Activated T-cell treated with anti-CD3 and anti-CD28 coated beads for 1 hour (primary cell): Measurements from ENCODE around the gene MACF1.
"Not testable (repeated sequence)": the region's sequence is repeated elsewhere in the genome, so short reads cannot be mapped to it uniquely, and the experiment has no call there.

Experiments used
- DNase-seq: peaks from one replicate; pipeline ENCODE4 v3.0.0-alpha.2; 2020; ENCODE audit warnings: low read depth

MACF1 gene

GRCh38 chr1:39492118-39493042, 287.9 kb downstream of the MACF1 start:
- DNase-seq = not testable (repeated sequence)

DNA sequence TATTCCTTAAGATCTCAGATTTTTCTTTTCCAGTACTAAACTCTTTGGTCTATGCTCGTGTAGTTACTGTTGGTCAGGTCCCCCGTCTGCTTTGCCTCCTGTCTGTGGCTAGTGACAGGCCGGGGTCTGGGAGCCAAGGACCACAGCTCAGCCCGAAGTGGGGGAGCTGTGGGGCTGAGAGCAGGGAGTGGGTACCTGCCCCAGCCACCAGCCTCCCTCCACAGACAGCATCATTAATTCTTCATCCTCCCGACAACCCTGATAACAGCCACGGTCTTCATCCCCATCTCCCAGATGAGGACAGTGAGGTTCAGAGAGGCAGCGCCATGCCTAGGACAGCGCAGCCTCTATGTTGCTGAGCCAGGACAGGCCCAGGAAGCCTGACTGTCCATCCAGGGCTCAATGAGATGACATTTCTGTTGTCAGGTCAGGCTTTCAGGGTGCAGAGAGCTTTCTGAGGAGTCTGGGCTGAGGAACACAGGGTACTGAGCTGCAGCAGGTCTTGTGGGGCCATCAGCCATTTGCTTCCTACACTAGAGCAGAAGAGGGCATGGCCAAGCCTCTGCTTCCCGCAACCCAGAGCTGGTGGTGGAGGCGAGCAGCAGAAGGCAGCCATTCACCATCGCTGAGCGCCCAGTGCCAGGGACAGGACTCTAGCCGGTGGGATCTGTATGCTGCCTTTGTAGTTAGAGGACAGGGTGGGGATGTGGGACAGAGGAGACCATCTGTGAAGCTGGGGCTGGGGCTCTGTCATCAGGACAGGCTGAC, 288.7 kb downstream of the MACF1 start:
- not testable (repeated sequence) for DNase-seq

DNA sequence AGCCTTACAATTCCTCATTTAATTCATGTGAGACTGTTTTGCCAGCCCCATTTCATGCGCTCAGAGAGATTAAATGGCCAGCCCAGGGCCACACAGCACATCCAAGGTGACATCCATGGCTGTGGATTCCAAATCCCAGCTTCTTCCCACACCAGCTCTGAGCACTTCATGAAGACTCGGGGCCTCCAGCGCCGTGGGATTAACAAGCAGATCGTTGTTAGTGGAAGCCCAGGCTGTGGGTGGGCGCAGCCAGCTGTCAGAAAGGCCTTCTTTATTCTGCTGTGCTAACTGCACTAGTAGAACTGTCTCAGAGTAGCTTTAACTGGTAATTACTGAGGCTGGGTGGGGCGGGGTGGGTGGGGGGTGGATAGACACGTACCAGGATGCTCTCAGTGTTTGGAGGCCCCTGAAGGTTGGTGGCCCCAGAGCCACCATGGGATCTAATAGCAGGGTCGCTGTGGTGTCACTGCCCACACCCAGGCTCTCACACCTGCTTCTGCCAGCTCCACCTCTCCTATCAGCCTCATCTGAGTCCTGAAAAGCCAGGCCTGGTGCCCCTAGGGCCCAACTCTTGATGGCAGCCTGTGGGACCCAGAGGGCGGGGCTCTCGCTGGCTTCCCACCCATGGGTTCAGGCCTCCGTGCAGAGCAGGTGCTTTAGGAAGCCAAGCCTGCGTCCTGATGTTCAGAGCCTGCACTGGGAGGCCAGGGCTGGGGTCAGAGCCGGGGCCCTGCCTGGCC, 290.3 kb downstream of the MACF1 start:
- DNase-seq = no peak

GRCh38 chr1:39496520-39496919, 292.0 kb downstream of the MACF1 start:
- DNase-seq = not testable (repeated sequence)

- no peak for DNase-seq
These were observed 293.1 kb downstream of the MACF1 start for GRCh38 chr1:39497585-39497984.

- DNase-seq = not testable (repeated sequence)
These were observed 293.7 kb downstream of the MACF1 start for GRCh38 chr1:39498096-39498710.

DNA sequence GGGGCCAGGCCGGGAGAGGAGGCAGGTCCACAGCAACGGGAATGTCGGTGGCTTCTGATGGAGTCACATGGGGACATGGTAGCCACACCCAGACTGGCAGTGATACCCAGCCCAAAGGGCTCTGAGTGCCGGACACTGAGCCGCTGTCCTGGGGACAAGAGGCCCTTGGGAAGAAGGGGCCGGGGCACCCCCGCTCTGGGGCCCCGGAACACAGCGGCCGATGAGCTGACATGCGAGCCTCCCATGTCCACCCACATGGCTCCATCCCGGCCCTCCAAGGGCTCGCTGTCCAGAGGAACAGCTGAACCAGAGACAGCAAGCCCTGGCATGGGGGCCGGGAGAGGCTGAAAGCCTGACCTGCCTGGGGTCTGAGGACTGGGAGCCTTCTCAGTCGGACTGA, 294.3 kb downstream of the MACF1 start:
- not testable (repeated sequence) for DNase-seq

DNA sequence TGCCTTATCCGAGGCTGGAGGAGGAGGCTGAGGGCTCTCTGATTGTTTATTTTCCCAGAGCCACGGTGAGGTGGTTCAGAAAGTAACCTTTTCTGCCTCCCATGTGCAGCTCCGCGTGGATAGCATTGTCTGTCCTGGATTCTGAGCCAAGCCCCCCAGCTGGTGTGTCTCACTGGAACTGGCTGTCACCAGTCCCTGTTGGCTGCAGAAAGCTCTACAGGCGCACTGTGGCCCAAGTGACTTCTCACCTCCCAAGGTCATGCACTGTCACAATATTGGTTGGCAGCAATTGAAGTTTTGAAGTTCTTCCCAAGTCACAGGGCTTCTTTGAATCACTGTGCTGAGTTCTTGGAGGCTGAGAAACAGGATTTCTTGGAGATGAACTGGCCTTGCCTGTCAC, 295.2 kb downstream of the MACF1 start:
- no peak for DNase-seq

- no peak for DNase-seq
These were observed 296.4 kb downstream of the MACF1 start for GRCh38 chr1:39500862-39501389.

DNA sequence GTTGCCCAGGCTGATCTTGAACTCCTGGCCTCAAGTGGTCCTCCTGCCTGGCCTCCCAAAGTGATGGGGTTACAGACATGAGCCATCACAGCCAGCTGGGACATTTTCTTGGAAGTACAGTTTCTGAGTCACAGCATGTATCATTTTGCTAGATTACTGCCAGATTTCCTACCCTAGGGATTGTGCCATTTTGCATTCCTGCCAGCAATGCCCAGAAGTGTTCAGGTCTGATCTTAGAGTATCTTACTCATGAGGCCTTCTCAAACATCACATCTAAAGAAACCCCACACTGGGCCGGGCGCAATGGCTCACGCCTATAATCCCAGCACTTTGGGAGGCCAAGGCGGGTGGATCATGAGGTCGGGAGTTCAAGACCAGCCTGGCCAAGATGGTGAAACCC, 297.2 kb downstream of the MACF1 start:
- no peak for DNase-seq

- not testable (repeated sequence) for DNase-seq
These were observed 299.9 kb downstream of the MACF1 start for GRCh38 chr1:39504436-39504835.

GRCh38 chr1:39505289-39505688, 300.8 kb downstream of the MACF1 start:
- no peak for DNase-seq

DNA sequence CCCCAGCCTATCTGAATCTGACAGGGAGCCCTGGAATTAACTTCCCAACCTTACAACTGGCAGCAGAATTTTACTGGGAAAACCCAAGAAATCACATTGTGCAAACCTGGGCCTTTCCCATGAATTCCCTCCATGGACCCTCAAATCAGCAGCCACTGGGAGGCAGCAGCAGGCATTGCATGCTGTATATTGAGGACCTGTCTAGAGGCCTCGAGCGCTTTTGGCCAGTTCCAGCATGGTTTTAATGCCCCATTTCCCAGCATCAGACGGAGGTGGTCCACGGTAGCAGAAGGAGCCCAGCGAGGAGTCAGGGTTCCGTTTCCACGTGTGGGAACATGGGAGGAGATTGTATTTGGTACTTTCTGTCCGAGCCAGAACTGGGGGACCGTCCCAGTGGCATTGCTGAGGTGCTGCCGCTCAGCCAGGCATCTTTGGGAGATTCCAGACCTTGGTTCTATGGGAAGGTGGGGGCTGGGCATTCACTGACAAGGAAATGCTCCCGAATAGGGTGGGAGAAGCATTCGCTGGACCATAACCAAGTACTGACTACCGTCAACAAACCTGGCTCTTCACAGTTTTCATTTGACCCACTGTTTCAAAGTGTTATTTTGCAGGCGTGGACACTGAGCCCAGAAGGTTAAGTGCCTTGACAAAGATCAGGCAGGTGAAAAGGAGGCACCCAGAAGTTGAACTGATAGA, 302.9 kb downstream of the MACF1 start:
- no peak for DNase-seq

- DNase-seq = no peak
These were observed 303.8 kb downstream of the MACF1 start for GRCh38 chr1:39508266-39508665.

GRCh38 chr1:39508857-39509305, 304.4 kb downstream of the MACF1 start:
- no peak for DNase-seq

DNA sequence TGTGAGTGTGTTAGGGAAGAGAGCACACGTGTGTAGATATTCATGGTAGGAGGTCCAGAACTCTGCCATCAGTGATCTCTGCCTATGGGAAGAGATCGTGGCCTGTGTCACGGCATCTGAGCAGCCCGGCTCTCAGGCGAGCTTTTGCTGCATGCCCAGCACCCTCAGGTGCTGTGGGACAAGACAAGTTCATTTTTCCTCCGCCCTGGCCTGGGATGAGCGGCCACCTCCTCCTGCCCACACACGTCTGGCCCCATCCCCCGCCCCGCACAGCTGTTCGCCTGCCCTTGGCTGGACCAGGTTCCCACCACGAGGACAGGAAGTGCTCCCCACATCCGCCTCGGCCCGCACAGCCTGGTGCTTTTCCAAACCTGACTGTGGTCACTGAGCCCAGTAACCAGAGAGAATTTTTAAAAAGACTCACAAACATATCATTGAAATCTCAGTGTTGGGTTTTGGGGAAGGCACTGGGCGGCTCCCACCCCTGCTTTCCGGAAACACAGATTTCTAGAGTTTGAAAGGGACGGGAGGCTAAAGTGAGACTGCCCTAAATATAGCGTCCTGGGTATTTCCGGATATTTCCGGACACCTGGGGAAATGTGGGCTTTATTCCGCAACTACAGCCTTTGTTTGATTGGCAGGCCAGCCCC, 305.0 kb downstream of the MACF1 start:
- no peak for DNase-seq

GRCh38 chr1:39510570-39511186, 306.2 kb downstream of the MACF1 start:
- DNase-seq = not testable (repeated sequence)

GRCh38 chr1:39511477-39511876, 307.0 kb downstream of the MACF1 start:
- DNase-seq = not testable (repeated sequence)

GRCh38 chr1:39512234-39512847, 307.8 kb downstream of the MACF1 start:
- not testable (repeated sequence) for DNase-seq
